WTC11 (cell line): ENCODE results near the gene RHOBTB1. TPM values are rescaled to one million over a fixed set of nuclear protein-coding genes. Genes with fewer than 3 reads are reported as not detected.

Source experiments
- ATAC-seq: fragments of 200-7000 bp; cut with Tn5 transposase; 2 replicates; pipeline ENCODE4 v1.10.0; 2021; ENCODE audit warnings: mild to moderate bottlenecking, moderate library complexity
- CTCF ChIA-PET: fragments of 300-600 bp; sonication (Branson Sonifier 250); formaldehyde crosslinking; loops from one replicate; lab custom pipeline; 2021; ENCODE audit warnings: antibody characterized with exemption; lab: Charles Lee
- POLR2A ChIA-PET: fragments of 350-600 bp; sonication (Branson Sonifier 250); formaldehyde crosslinking; loops from one replicate; lab custom pipeline; 2021; ENCODE audit warnings: antibody characterized with exemption; lab: Charles Lee
- DNase-seq: peaks from one replicate; pipeline ENCODE4 v3.0.0; 2021; ENCODE audit warnings: low spot score
- H3K27ac Mint-ChIP-seq: 2 replicates; pipeline ENCODE4 v1.8.0; 2021; ENCODE audit warnings: mixed read lengths
- H3K27me3 Mint-ChIP-seq: 2 replicates; pipeline ENCODE4 v1.8.0; 2021; ENCODE audit warnings: low read depth, mild to moderate bottlenecking, moderate library complexity, mixed read lengths
- H3K36me3 Mint-ChIP-seq: 2 replicates; pipeline ENCODE4 v1.8.0; 2021; ENCODE audit warnings: mixed read lengths
- H3K4me1 Mint-ChIP-seq: 2 replicates; pipeline ENCODE4 v1.8.0; 2022; ENCODE audit warnings: mixed read lengths
- H3K4me3 Mint-ChIP-seq: 2 replicates; pipeline ENCODE4 v1.8.0; 2021; ENCODE audit warnings: mild to moderate bottlenecking, moderate library complexity, mixed read lengths
- H3K9me3 Mint-ChIP-seq: 2 replicates; pipeline ENCODE4 v1.8.0; 2021; ENCODE audit warnings: mixed read lengths
- ATF3 ChIP-seq: sonication (generic); formaldehyde crosslinking; conservative IDR thresholded peaks from 2 replicates; pipeline ENCODE4 v1.8.1; 2022; ENCODE audit warnings: mild to moderate bottlenecking, missing genetic modification reagents
- CTCF ChIP-seq: fragments of 200-600 bp; IDR thresholded peaks from 2 replicates; pipeline ENCODE4 v1.8.0; 2022; ENCODE audit warnings: antibody characterized with exemption
- E2F1 ChIP-seq: sonication (generic); formaldehyde crosslinking; IDR thresholded peaks from 2 replicates; pipeline ENCODE4 v1.8.0; 2022; ENCODE audit warnings: mild to moderate bottlenecking, missing genetic modification reagents
- ELF4 ChIP-seq: sonication (generic); formaldehyde crosslinking; IDR thresholded peaks from 2 replicates; pipeline ENCODE4 v1.8.1; 2022; ENCODE audit warnings: low read depth, mild to moderate bottlenecking, moderate library complexity, missing genetic modification reagents
- ETV6 ChIP-seq: sonication (generic); formaldehyde crosslinking; IDR thresholded peaks from 2 replicates; pipeline ENCODE4 v1.8.1; 2022; ENCODE audit warnings: mild to moderate bottlenecking, missing genetic modification reagents
- GTF2I ChIP-seq: fragments of 250-450 bp; sonication (Bioruptor Pico); conservative IDR thresholded peaks from 2 replicates; pipeline ENCODE4 v1.4.0; 2021; ENCODE audit warnings: mild to moderate bottlenecking
- IRF2 ChIP-seq: sonication (generic); formaldehyde crosslinking; IDR thresholded peaks from 2 replicates; pipeline ENCODE4 v1.8.0; 2022; ENCODE audit warnings: low read depth, missing genetic modification reagents, borderline replicate concordance
- PREB ChIP-seq: sonication (generic); formaldehyde crosslinking; IDR thresholded peaks from 2 replicates; pipeline ENCODE4 v1.8.1; 2022; ENCODE audit warnings: mild to moderate bottlenecking, missing genetic modification reagents, moderate library complexity, borderline replicate concordance
- RELA ChIP-seq: sonication (generic); formaldehyde crosslinking; IDR thresholded peaks from 2 replicates; pipeline ENCODE4 v1.8.1; 2022; ENCODE audit warnings: missing genetic modification reagents, mild to moderate bottlenecking, borderline replicate concordance
- RORB ChIP-seq: fragments of 250-450 bp; sonication (Bioruptor Pico); IDR thresholded peaks from 2 replicates; pipeline ENCODE4 v1.9.0; 2021; ENCODE audit warnings: mild to moderate bottlenecking
- STAT6 ChIP-seq: sonication (generic); formaldehyde crosslinking; conservative IDR thresholded peaks from 2 replicates; pipeline ENCODE4 v1.8.1; 2023; ENCODE audit warnings: mild to moderate bottlenecking, low read depth, missing genetic modification reagents, moderate library complexity
- ZNF138 ChIP-seq: sonication (generic); formaldehyde crosslinking; conservative IDR thresholded peaks from 2 replicates; pipeline ENCODE4 v1.8.1; 2022; ENCODE audit warnings: mild to moderate bottlenecking, moderate library complexity, missing genetic modification reagents
- ZNF263 ChIP-seq: sonication (generic); formaldehyde crosslinking; IDR thresholded peaks from 2 replicates; pipeline ENCODE4 v1.8.1; 2022; ENCODE audit warnings: low read depth, mild to moderate bottlenecking, moderate library complexity, missing genetic modification reagents
- ZNF423 ChIP-seq: fragments of 250-450 bp; sonication (Bioruptor Pico); IDR thresholded peaks from 2 replicates; pipeline ENCODE4 v2.1.2; 2022; ENCODE audit warnings: mild to moderate bottlenecking, moderate library complexity
- ZNF512 ChIP-seq: sonication (generic); formaldehyde crosslinking; IDR thresholded peaks from 2 replicates; pipeline ENCODE4 v1.8.1; 2022; ENCODE audit warnings: missing genetic modification reagents, borderline replicate concordance
- ZNF671 ChIP-seq: fragments of 250-450 bp; sonication (Bioruptor Pico); IDR thresholded peaks from 2 replicates; pipeline ENCODE4 v1.8.0; 2021; ENCODE audit warnings: mild to moderate bottlenecking
- total RNA-seq: library from RNA; stranded (reverse); gene quantifications from 3 replicates; pipeline ENCODE4 v1.2.3, GENCODE V29; 2021

RHOBTB1 gene
- total RNA-seq, 1 experiment from 2014 or later: 6.9 TPM

- CTCF ChIA-PET: interaction anchor here (1.1 kb wide), 1 partner anchor 150 kb away, joined by 4 read pairs; no protein-coding TSS in a partner anchor
- peaks cover 3% of the 10 kb centered on the region; the same call in 1 of the 2 replicates for H3K9me3 Mint-ChIP-seq
Measured at GRCh38 chr10:60968504-60968903, 24.5 kb upstream of the RHOBTB1 start.

More at GRCh38 chr10:60968504-60968903, 24.5 kb upstream of the RHOBTB1 start:
- no peak overlapping the region for H3K27ac Mint-ChIP-seq
- no peak overlapping the region for H3K4me3 Mint-ChIP-seq
- H3K36me3 Mint-ChIP-seq: no peaks in the 10 kb centered on the region
- no peaks in the 10 kb centered on the region for H3K27me3 Mint-ChIP-seq
- POLR2A ChIA-PET: no interaction called here
- ATAC-seq: no peak
- no peak for TF ChIP-seq RORB (CRISPR knock-in tag)
- no peak for TF ChIP-seq ZNF512 (CRISPR knock-in tag)
- no peak for TF ChIP-seq ZNF138
- TF ChIP-seq ELF4 (CRISPR knock-in tag): no peak
- no peak for TF ChIP-seq ZNF263 (CRISPR knock-in tag)
- TF ChIP-seq ZNF671: no peak
- no peak for TF ChIP-seq CTCF
- TF ChIP-seq ETV6 (CRISPR knock-in tag): no peak
- TF ChIP-seq RELA (CRISPR knock-in tag): no peak
- TF ChIP-seq ATF3 (CRISPR knock-in tag): no peak
- no peak for TF ChIP-seq E2F1
- no peak for TF ChIP-seq GTF2I
- no peak for TF ChIP-seq STAT6 (CRISPR knock-in tag)
- no peak for TF ChIP-seq IRF2 (CRISPR knock-in tag)
- TF ChIP-seq ZNF423 (CRISPR knock-in tag): no peak
- TF ChIP-seq PREB (CRISPR knock-in tag): no peak
- no peak for DNase-seq
- H3K4me1 Mint-ChIP-seq: peaks cover 17% of the 10 kb centered on the region
